Measurements from ENCODE around the gene CREB3L4. TPM values are rescaled to one million over a fixed set of nuclear protein-coding genes. Genes with fewer than 3 reads are reported as not detected.

CREB3L4 gene
- total and polyA plus RNA-seq, 2 of the 13 experiments (the other 11 are each of a cell fraction or from before 2014, with no cell fraction given): 9.9 to 18.7 TPM

GRCh38 chr1:153958111-153958960 is 9.4 kb upstream of the CREB3L4 start, which contains the start of gene CRTC2 (continued):
- TF ChIP-seq, protein P1, sequence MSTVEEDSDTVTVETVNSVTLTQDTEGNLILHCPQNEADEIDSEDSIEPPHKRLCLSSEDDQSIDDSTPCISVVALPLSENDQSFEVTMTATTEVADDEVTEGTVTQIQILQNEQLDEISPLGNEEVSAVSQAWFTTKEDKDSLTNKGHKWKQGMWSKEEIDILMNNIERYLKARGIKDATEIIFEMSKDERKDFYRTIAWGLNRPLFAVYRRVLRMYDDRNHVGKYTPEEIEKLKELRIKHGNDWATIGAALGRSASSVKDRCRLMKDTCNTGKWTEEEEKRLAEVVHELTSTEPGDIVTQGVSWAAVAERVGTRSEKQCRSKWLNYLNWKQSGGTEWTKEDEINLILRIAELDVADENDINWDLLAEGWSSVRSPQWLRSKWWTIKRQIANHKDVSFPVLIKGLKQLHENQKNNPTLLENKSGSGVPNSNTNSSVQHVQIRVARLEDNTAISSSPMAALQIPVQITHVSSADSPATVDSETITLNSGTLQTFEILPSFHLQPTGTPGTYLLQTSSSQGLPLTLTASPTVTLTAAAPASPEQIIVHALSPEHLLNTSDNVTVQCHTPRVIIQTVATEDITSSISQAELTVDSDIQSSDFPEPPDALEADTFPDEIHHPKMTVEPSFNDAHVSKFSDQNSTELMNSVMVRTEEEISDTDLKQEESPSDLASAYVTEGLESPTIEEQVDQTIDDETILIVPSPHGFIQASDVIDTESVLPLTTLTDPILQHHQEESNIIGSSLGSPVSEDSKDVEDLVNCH (CRISPR knock-in tag; IDR thresholded peaks at IDR 0.05): no peak
- 0 out of 2 replicates have a peak, but pooled peaks have one; percentile 37 for TF ChIP-seq DNMT3B (CRISPR knock-in tag; conservative IDR thresholded peaks at IDR 0.05)
- TF ChIP-seq, protein P2, sequence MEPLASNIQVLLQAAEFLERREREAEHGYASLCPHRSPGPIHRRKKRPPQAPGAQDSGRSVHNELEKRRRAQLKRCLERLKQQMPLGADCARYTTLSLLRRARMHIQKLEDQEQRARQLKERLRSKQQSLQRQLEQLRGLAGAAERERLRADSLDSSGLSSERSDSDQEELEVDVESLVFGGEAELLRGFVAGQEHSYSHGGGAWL (CRISPR knock-in tag; IDR thresholded peaks at IDR 0.05): 0 out of 2 replicates have a peak, but pooled peaks have one; percentile 38
- 0 out of 2 replicates have a peak, but pooled peaks have one; percentile 59 for TF ChIP-seq ZNF850 (CRISPR knock-in tag; conservative IDR thresholded peaks at IDR 0.05)
- TF ChIP-seq ZBTB4 (CRISPR knock-in tag; IDR thresholded peaks at IDR 0.05; ENCODE audit: borderline replicate concordance): no peak
- TF ChIP-seq, protein P3, sequence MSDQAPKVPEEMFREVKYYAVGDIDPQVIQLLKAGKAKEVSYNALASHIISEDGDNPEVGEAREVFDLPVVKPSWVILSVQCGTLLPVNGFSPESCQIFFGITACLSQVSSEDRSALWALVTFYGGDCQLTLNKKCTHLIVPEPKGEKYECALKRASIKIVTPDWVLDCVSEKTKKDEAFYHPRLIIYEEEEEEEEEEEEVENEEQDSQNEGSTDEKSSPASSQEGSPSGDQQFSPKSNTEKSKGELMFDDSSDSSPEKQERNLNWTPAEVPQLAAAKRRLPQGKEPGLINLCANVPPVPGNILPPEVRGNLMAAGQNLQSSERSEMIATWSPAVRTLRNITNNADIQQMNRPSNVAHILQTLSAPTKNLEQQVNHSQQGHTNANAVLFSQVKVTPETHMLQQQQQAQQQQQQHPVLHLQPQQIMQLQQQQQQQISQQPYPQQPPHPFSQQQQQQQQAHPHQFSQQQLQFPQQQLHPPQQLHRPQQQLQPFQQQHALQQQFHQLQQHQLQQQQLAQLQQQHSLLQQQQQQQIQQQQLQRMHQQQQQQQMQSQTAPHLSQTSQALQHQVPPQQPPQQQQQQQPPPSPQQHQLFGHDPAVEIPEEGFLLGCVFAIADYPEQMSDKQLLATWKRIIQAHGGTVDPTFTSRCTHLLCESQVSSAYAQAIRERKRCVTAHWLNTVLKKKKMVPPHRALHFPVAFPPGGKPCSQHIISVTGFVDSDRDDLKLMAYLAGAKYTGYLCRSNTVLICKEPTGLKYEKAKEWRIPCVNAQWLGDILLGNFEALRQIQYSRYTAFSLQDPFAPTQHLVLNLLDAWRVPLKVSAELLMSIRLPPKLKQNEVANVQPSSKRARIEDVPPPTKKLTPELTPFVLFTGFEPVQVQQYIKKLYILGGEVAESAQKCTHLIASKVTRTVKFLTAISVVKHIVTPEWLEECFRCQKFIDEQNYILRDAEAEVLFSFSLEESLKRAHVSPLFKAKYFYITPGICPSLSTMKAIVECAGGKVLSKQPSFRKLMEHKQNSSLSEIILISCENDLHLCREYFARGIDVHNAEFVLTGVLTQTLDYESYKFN (CRISPR knock-in tag; conservative IDR thresholded peaks at IDR 0.05): peak; percentile 42; the same call in 1 of the 2 replicates
- TF ChIP-seq CEBPG (CRISPR knock-in tag; IDR thresholded peaks at IDR 0.05): peak; percentile 3; the same call in 1 of the 2 replicates
- TF ChIP-seq CTCF (CRISPR knock-in tag; IDR thresholded peaks at IDR 0.05): peak; percentile 40; the same call in 1 of the 2 replicates
- 0 out of 2 replicates have a peak, but pooled peaks have one; percentile 31 for TF ChIP-seq ZNF629 (CRISPR knock-in tag; conservative IDR thresholded peaks at IDR 0.05)
- TF ChIP-seq, protein P4, sequence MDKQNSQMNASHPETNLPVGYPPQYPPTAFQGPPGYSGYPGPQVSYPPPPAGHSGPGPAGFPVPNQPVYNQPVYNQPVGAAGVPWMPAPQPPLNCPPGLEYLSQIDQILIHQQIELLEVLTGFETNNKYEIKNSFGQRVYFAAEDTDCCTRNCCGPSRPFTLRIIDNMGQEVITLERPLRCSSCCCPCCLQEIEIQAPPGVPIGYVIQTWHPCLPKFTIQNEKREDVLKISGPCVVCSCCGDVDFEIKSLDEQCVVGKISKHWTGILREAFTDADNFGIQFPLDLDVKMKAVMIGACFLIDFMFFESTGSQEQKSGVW (CRISPR knock-in tag; IDR thresholded peaks at IDR 0.05; ENCODE audit: borderline replicate concordance): no peak
- TF ChIP-seq NFKB2 (CRISPR knock-in tag; IDR thresholded peaks at IDR 0.05; ENCODE audit: borderline replicate concordance): peak; percentile 81; the same call in 1 of the 2 replicates
- peak; percentile 42; the same call in 1 of the 2 replicates for TF ChIP-seq SP5 (CRISPR knock-in tag; IDR thresholded peaks at IDR 0.05; ENCODE audit: borderline replicate concordance, low read depth)
- TF ChIP-seq ZNF530 (CRISPR knock-in tag; IDR thresholded peaks at IDR 0.05; ENCODE audit: low read depth): no peak
- peak; percentile 83 for TF ChIP-seq KDM5A (IDR thresholded peaks at IDR 0.05; ENCODE audit: borderline replicate concordance, low read length)

Data from HepG2 (cell line).